NB4 (cell line): ENCODE measurements around the gene GPC5.

ENCODE experiments used
- DNase-seq: peaks from one replicate; pipeline ENCODE4 v3.0.0; 2010; ENCODE audit warnings: low read depth
- H3K4me3 ChIP-seq: one replicate; pipeline ENCODE4 v1.5.1; 2011; ENCODE audit warnings: mild to moderate bottlenecking, low read depth, low read length, moderate library complexity
- CTCF ChIP-seq: IDR thresholded peaks from one replicate; pipeline ENCODE4 v1.5.1; 2012; ENCODE audit warnings: low read depth, low read length
- MAX ChIP-seq: IDR thresholded peaks from 2 replicates; pipeline ENCODE4 v1.6.1; 2011; ENCODE audit warnings: low read depth, low read length
- MYC ChIP-seq: IDR thresholded peaks from 2 replicates; pipeline ENCODE4 v1.6.1; 2011; ENCODE audit warnings: low read depth, low read length
- POLR2A ChIP-seq: IDR thresholded peaks from 2 replicates; pipeline ENCODE4 v1.6.1; 2011; ENCODE audit warnings: mild to moderate bottlenecking; ENCODE audit not compliant: insufficient read length; ENCODE audit errors: extremely low read depth

Gene GPC5

GRCh38 chr13:92661406-92661805 is 1263.0 kb downstream of the GPC5 start:
- no peak for DNase-seq
- TF ChIP-seq POLR2A = no peak
- TF ChIP-seq MAX = no peak
- no peak for TF ChIP-seq MYC
- TF ChIP-seq CTCF = no peak
- H3K4me3 ChIP-seq = no peak overlapping the region

DNA sequence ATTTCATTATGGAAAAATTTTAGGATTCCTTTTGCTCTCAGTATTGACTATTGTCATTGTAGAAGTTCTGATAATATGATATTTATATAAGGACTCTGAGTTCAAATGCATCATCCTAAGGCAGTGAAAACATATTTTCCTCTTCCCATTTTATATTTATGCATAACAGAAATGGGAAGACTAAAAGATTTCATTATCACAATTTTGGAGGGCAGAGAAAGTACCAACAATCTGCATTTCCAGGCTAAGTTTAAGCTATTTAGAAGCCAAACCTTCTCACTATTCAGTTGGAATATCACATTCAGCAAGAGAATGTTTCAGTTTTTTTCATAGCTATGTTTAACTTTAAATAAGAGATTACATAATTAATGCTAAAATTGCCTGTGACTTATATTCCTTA is 1269.7 kb downstream of the GPC5 start:
- no peak overlapping the region for H3K4me3 ChIP-seq
- DNase-seq = no peak
- no peak for TF ChIP-seq POLR2A
- TF ChIP-seq MYC = no peak

DNA sequence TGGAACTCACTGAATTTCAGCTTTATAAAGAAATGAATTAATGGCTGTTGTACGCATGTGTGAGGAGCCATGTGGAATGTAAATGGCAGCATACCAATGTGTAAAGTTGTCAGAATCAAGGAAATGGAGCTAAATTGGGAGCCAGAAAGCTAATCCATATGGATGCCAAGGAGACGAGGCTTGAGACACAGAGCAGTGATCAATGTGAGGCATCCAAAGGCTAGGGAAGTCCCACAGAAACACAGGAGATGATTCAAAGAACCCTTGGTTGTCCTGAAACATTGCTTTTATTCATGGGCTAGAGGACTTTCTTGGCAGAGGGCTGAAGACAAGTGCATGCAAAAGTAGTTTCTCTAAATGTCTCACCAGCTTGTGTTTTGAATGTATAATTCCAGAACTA is 1271.7 kb downstream of the GPC5 start:
- DNase-seq = no peak
- TF ChIP-seq POLR2A = no peak
- no peak for TF ChIP-seq MYC

DNA sequence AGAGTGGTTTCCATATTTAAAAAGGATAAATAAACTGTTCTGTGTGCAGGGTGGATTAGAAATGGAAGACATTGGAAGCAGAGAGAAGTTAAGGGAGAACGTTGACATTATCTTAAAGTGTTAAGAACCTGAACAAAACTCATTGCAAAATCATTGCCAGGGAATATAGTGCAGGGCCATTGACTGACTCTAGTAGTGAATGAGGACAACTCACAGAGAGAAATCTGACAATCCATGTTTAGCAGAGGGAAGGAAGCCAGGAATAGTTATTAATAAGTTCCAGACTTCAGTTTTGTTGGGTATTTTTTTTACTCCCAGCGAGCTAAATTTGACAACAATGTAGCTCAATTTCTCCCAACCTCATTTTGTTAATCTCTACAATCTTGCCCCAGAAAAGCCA is 1273.4 kb downstream of the GPC5 start:
- TF ChIP-seq CTCF (no peak), MAX (no peak), POLR2A (no peak), MYC (no peak)
- DNase-seq = no peak
- no peak overlapping the region for H3K4me3 ChIP-seq

More for the DNA sequence above, 1271.7 kb downstream of the GPC5 start:
- H3K4me3 ChIP-seq = no peak overlapping the region

GRCh38 chr13:92676246-92676645 is 1277.8 kb downstream of the GPC5 start:
- TF ChIP-seq MYC (no peak), MAX (no peak), POLR2A (no peak)
- DNase-seq = no peak
- H3K4me3 ChIP-seq = no peak overlapping the region

- no peak for DNase-seq
- TF ChIP-seq POLR2A (no peak), CTCF (no peak), MYC (no peak), MAX (no peak)
- no peak overlapping the region for H3K4me3 ChIP-seq
These were observed 1279.2 kb downstream of the GPC5 start for GRCh38 chr13:92677571-92677970.

GRCh38 chr13:92679602-92680001 is 1281.2 kb downstream of the GPC5 start:
- no peak overlapping the region for H3K4me3 ChIP-seq
- TF ChIP-seq MYC (no peak), POLR2A (no peak), CTCF (no peak), MAX (no peak)
- DNase-seq = no peak
